ENCODE results near the gene PAOX. TPM values are rescaled to one million over a fixed set of nuclear protein-coding genes. Genes with fewer than 3 reads are reported as not detected.

The PAOX gene
- 14.1 and 16.9 TPM in 2 replicates for total RNA-seq

- Mint-ChIP-seq H3K27me3 (no peaks in the 10 kb centered on the region), H3K27ac (peak within 1 kb of the TSS; percentile 61), H3K36me3 (ENCODE audit: low read depth) (peaks cover 17% of the 10 kb centered on the region), H3K4me3 (peak within 1 kb of the TSS; percentile 87), H3K9me3 (no peaks in the 10 kb centered on the region), H3K4me1 (peaks cover 43% of the 10 kb centered on the region)
- TF ChIP-seq, protein P1, sequence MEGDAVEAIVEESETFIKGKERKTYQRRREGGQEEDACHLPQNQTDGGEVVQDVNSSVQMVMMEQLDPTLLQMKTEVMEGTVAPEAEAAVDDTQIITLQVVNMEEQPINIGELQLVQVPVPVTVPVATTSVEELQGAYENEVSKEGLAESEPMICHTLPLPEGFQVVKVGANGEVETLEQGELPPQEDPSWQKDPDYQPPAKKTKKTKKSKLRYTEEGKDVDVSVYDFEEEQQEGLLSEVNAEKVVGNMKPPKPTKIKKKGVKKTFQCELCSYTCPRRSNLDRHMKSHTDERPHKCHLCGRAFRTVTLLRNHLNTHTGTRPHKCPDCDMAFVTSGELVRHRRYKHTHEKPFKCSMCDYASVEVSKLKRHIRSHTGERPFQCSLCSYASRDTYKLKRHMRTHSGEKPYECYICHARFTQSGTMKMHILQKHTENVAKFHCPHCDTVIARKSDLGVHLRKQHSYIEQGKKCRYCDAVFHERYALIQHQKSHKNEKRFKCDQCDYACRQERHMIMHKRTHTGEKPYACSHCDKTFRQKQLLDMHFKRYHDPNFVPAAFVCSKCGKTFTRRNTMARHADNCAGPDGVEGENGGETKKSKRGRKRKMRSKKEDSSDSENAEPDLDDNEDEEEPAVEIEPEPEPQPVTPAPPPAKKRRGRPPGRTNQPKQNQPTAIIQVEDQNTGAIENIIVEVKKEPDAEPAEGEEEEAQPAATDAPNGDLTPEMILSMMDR (IDR thresholded peaks at IDR 0.05) = no peak
- ChIA-PET POLR2A (interaction anchor here (1.4 to 6.6 kb wide), 4 partner anchors 11 to 22 kb away, joined by 3 to 52 read pairs (median 10); partner anchors contain the start of genes FUOM and MTG1), CTCF (interaction anchor here (0.9 to 1.9 kb wide), 2 partner anchors 11 to 50 kb away, joined by 3 to 5 read pairs; no protein-coding TSS in a partner anchor)
- DNase-seq = peak; percentile 74
- intact Hi-C loops (cut with micrococcal nuclease) = loop anchor here (1.0 to 10.0 kb wide), 5 partner anchors 10 to 1044 kb away; partner anchors contain the start of genes LRRC27 and MTG1
- peak; percentile 69 for ATAC-seq (ENCODE audit: low read depth)
These were observed at the start of gene PAOX for GRCh38 chr10:133379152-133379800. Gene PAOX (plus strand): TSS chr10:133379262. CDS start chr10:133379317, 55 bp downstream.

DNA sequence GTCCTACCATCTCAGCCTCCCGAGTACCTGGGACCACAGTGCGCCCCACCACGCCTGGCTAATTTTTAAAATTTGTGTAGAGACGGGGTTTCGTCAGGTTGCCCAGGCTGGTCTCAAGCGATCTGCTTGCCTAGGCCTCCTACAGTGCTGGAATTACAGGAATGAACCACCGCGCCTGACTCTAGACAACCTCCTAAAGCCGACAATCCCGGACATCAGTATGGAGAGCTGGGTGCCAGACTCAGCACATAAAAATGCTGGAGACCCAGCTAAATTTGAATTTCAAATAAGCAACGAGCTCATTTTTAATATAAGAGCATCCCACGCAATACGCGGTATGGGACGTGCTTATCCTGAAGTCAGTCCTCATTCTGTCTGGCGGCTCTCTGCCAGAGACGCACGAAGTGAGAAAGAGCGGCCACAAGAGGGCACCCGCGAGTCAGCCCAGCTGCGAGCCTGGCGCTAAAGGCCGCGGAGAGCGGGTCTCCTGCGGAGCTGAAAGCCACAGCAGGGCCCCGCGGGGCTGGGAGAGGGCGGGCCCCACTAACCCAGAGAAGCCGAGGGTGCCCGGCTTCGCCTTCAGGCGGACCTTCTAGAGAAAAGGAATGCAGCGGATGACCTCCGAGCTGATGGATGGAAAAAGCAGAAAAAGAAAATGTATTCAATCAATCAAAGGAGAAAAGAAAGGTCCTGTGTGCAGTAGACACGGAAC, 49.4 kb upstream of the PAOX start:
- peak overlapping the region; percentile 41 for H3K4me3 Mint-ChIP-seq
- no peak overlapping the region for H3K27ac Mint-ChIP-seq
- TF ChIP-seq, protein P1 (IDR thresholded peaks at IDR 0.05) = peak; percentile 69
- intact Hi-C loops (cut with micrococcal nuclease) = loop anchor here (1.0 to 10.0 kb wide), 6 partner anchors 48 to 675 kb away; partner anchors contain the start of genes MTG1 and PAOX
- peaks cover 18% of the 10 kb centered on the region for H3K4me1 Mint-ChIP-seq
- ChIA-PET CTCF (interaction anchor here (0.7 to 3.0 kb wide), 23 partner anchors 8 to 244 kb away, joined by 3 to 24 read pairs (median 4); partner anchors contain the start of genes ECHS1, FUOM and PAOX), POLR2A (interaction anchor here (0.9 kb wide), 1 partner anchor 60 kb away, joined by 3 read pairs; no protein-coding TSS in a partner anchor)
- no peaks in the 10 kb centered on the region for H3K9me3 Mint-ChIP-seq
- ATAC-seq (ENCODE audit: low read depth) (peak; percentile 90), DNase-seq (peak; percentile 84)
- H3K36me3 Mint-ChIP-seq (ENCODE audit: low read depth) = no peaks in the 10 kb centered on the region
- peaks cover 39% of the 10 kb centered on the region for H3K27me3 Mint-ChIP-seq

DNA sequence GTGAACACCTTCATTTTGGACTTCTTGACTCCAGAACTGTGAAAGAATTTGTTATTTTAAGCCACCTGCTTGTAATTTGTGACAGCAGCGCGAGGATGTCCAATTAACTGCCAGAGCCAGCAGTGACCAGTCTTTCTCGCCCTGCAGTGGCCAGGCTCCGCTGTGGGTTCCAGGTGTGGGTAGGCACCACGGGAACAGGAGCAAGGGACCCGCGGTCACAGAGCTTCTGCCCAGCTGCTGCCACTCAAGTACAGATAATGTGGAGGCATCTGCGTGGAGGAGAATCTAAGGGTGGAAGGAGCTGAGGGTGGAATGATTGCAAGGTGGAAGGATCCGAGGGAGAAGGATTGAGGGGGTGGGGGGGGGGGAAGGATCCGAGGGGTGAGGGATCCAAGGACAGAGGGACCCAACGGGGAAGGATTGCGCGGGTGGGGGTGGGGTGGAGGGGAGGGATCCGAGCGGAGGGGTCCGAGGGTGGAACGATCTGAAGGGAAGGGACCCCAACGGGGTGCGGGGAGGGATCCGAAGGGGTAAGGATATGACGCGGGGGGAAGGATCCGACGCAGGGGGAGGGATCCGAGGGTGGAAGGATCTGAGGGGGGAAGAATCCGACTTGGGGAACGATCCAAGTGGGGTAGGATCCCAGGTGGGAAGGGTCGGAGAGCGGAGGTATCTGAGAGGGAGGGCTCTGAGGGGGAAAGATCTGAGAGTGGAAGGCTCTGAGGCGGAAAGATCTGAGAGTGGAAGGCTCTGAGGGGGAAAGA, 45.9 kb upstream of the PAOX start:
- CTCF ChIA-PET = no interaction called here
- H3K4me3 Mint-ChIP-seq = no peak overlapping the region
- intact Hi-C loops (cut with micrococcal nuclease) = no loop called here
- no peak overlapping the region for H3K27ac Mint-ChIP-seq
- no peak for DNase-seq
- TF ChIP-seq, protein P1 (IDR thresholded peaks at IDR 0.05) = no peak
- H3K27me3 Mint-ChIP-seq = peaks cover 19% of the 10 kb centered on the region
- peaks cover 9% of the 10 kb centered on the region for H3K4me1 Mint-ChIP-seq
- ATAC-seq (ENCODE audit: low read depth) = no peak
- no peaks in the 10 kb centered on the region for H3K36me3 Mint-ChIP-seq (ENCODE audit: low read depth)
- no peaks in the 10 kb centered on the region for H3K9me3 Mint-ChIP-seq
- POLR2A ChIA-PET = no interaction called here

DNA sequence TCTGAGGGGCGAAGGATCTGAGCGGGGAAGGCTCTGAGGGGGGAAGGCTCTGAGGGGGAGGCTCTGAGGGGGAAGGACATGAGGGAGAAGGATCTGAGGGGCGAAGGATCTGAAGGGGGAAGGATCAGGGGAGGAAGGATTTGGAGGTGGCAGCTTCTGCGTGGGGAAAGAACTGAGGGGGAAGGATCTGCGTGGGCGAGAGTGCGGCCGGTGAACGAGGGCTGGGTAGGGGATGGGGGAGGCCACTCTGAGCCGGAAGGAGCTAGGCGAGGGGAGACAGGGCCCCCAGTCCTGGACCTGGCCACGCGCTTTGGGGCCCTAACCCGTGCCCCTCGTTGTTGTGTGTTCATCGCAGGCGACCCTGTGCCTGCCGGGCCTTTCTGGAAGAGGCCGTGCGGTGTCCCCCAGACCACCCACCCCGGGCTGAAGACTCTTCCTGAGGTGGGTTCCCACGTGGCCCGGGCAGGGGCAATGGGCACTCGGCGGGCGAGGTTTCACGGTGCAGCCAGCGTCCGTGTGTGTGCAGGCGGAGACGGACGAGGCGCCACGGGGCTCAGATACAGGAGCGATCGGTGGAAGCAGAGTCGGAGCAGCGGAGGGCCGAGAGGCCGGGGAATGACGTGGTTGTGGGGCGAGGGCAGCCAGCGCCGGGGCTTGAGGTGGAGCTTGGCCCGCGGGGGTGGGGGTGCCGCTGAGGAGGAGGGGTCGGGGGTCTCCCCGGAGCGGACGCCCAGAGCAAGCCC, 44.4 kb upstream of the PAOX start:
- TF ChIP-seq, protein P1 (IDR thresholded peaks at IDR 0.05) = no peak
- ATAC-seq (ENCODE audit: low read depth) (peak; percentile 23), DNase-seq (no peak)
- intact Hi-C loops (cut with micrococcal nuclease) = loop anchor here (2.0 kb wide), 1 partner anchor 54 kb away; no protein-coding TSS in a partner anchor
- Mint-ChIP-seq H3K27ac (no peak overlapping the region), H3K4me1 (peaks cover 9% of the 10 kb centered on the region), H3K9me3 (no peaks in the 10 kb centered on the region), H3K4me3 (peak overlapping the region; percentile 83), H3K36me3 (ENCODE audit: low read depth) (no peaks in the 10 kb centered on the region), H3K27me3 (peaks cover 7% of the 10 kb centered on the region)
- ChIA-PET CTCF (no interaction called here), POLR2A (interaction anchor here (0.6 to 0.7 kb wide), 2 partner anchors 35 to 580 kb away, joined by 3 read pairs; no protein-coding TSS in a partner anchor)
